Lower lobe of right lung (tissue), 2 donors: Measurements from ENCODE around the gene PLN. TPM values are rescaled to one million over a fixed set of nuclear protein-coding genes. Genes with fewer than 3 reads are reported as not detected.

Source experiments
- ATAC-seq, 2 donors: fragments of 200-7000 bp; cut with Tn5 transposase; one replicate each; pipeline ENCODE4 v1.9.1; 2020 to 2022; ENCODE audit warnings: mild to moderate bottlenecking in 2 of 2, moderate library complexity in 2 of 2
- DNase-seq: peaks from one replicate; pipeline ENCODE4 v3.0.0-alpha.2; 2020
- H3K27ac ChIP-seq: fragments of 200-600 bp; one replicate; pipeline ENCODE4 v1.8.0; 2022
- H3K27me3 ChIP-seq: fragments of 200-600 bp; one replicate; pipeline ENCODE4 v1.8.0; 2022; ENCODE audit warnings: low read depth
- H3K36me3 ChIP-seq: fragments of 200-600 bp; one replicate; pipeline ENCODE4 v1.8.0; 2022; ENCODE audit warnings: mild to moderate bottlenecking
- H3K4me1 ChIP-seq: fragments of 200-600 bp; one replicate; pipeline ENCODE4 v1.8.0; 2022
- H3K4me3 ChIP-seq: fragments of 200-600 bp; one replicate; pipeline ENCODE4 v1.8.0; 2022; ENCODE audit warnings: mild to moderate bottlenecking
- H3K9me3 ChIP-seq: fragments of 200-600 bp; one replicate; pipeline ENCODE4 v1.8.0; 2022
- intact Hi-C: fragments of 100-400 bp; cut with DNase I; formaldehyde crosslinking; loops from one replicate; pipeline ENCODE4 v1.11.0; 2022
- total RNA-seq: library from RNA; stranded (reverse); fragmentation: NEBNext Ultra II Directional; extraction: Animal tissue kit (Norgen Biotek cat#: 25700); gene quantifications from one replicate; pipeline ENCODE4 v1.2.1, GENCODE V29; 2021
- TF ChIP-seq, protein P1 (sequence below): fragments of 200-600 bp; IDR thresholded peaks from one replicate; pipeline ENCODE4 v1.8.0; 2022; ENCODE audit warnings: antibody characterized with exemption, mild to moderate bottlenecking
- donor health status: DM: no; HTN: yes; CAD: no; lungs with severe emphysema.

Gene PLN
- total RNA-seq, 1 donor from 2014 or later, result 7.5 TPM

DNA sequence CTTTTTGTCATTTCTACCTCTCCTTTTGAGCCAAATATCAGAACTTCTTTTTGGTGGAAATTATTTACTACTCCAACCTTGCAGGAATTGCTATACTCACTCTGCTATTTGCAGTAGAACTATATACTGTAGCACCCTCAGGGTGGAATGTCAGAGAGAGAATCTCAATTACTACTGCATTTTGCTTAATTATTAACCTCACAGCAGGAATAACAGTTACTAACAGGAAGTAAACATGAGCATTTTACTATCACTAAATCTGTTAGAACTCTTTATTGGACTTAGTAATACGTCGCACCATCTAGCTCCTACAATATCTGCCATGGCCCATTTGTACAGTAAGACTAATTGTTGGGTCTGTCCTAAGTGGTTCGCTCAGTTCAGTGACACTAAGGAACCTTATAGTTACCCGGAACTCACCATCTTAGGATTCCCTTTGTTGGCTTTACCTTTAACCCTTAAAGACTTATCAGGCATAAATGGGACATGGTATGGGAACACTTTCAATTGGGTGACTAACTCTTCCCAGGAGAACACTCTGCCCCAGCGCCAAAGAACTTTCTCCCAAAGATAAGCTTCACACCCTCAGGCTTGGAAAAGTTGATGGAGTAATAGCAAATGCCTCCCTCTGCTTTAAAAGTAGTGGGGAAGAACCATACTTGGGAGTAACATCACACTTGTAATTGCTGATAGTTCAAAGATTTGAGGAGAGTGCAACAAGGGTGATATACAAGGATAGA, 38.8 kb downstream of the PLN start:
- Histone ChIP-seq H3K27me3 (no peaks in the 10 kb centered on the region), H3K4me1 (peaks cover 17% of the 10 kb centered on the region), H3K27ac (no peak overlapping the region), H3K36me3 (no peaks in the 10 kb centered on the region), H3K4me3 (no peak overlapping the region), H3K9me3 (no peaks in the 10 kb centered on the region)
- ATAC-seq (no peak), DNase-seq (no peak)
- TF ChIP-seq, protein P1, sequence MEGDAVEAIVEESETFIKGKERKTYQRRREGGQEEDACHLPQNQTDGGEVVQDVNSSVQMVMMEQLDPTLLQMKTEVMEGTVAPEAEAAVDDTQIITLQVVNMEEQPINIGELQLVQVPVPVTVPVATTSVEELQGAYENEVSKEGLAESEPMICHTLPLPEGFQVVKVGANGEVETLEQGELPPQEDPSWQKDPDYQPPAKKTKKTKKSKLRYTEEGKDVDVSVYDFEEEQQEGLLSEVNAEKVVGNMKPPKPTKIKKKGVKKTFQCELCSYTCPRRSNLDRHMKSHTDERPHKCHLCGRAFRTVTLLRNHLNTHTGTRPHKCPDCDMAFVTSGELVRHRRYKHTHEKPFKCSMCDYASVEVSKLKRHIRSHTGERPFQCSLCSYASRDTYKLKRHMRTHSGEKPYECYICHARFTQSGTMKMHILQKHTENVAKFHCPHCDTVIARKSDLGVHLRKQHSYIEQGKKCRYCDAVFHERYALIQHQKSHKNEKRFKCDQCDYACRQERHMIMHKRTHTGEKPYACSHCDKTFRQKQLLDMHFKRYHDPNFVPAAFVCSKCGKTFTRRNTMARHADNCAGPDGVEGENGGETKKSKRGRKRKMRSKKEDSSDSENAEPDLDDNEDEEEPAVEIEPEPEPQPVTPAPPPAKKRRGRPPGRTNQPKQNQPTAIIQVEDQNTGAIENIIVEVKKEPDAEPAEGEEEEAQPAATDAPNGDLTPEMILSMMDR, result no peak
- intact Hi-C loops, result no loop called here

GRCh38 chr6:118588626-118589025, 40.5 kb downstream of the PLN start:
- H3K9me3 ChIP-seq, result no peaks in the 10 kb centered on the region
- H3K4me1 ChIP-seq, result peaks cover 15% of the 10 kb centered on the region
- H3K36me3 ChIP-seq, result no peaks in the 10 kb centered on the region
- intact Hi-C loops, result no loop called here
- no peak for DNase-seq
- no peak for ATAC-seq
- TF ChIP-seq, protein P1, result no peak
- no peak overlapping the region for H3K27ac ChIP-seq
- H3K4me3 ChIP-seq, result no peak overlapping the region
- no peaks in the 10 kb centered on the region for H3K27me3 ChIP-seq

GRCh38 chr6:118589186-118589585, 41.1 kb downstream of the PLN start:
- H3K4me3 ChIP-seq, result no peak overlapping the region
- no peaks in the 10 kb centered on the region for H3K9me3 ChIP-seq
- intact Hi-C loops, result no loop called here
- ATAC-seq, result no peak
- no peaks in the 10 kb centered on the region for H3K36me3 ChIP-seq
- H3K27me3 ChIP-seq, result no peaks in the 10 kb centered on the region
- peaks cover 15% of the 10 kb centered on the region for H3K4me1 ChIP-seq
- H3K27ac ChIP-seq, result no peak overlapping the region
- DNase-seq, result no peak
- TF ChIP-seq, protein P1, result no peak

DNA sequence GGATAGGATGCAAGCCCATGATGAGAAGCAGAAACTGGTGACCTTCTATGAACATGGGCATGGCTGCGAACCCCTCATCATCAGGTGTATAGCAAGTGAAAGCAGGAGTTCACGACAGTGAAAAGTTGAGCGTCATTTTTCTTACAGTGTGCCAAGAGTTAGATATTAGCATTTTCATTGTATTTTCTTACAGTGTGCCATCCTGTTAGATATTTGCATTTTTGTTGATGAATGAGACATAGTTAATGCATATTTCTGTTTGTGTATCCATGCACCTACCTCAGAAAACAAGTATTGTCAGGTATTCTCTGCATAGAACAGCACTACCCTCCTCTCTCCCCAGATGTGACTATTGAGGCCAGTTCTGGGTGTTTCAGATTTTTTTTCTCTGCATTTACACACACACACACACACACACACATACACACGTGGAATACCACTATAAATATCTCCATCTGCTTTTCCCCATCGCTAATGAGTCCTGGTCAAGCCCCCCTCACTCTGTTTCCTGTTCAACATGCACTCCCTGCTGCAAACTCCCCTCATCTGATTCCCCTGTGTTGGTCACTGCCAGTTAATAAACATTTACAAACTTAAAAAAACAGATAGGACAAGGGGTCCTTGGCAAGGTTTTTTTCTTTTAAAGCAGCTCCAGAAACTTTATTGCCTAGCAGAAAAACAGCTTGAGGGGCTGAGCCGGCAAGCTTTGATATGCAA, 41.7 kb downstream of the PLN start:
- DNase-seq (no peak), ATAC-seq (no peak)
- TF ChIP-seq, protein P1, result no peak
- no peaks in the 10 kb centered on the region for H3K9me3 ChIP-seq
- H3K4me1 ChIP-seq, result peaks cover 15% of the 10 kb centered on the region
- H3K36me3 ChIP-seq, result no peaks in the 10 kb centered on the region
- no peak overlapping the region for H3K27ac ChIP-seq
- no peaks in the 10 kb centered on the region for H3K27me3 ChIP-seq
- intact Hi-C loops, result no loop called here
- no peak overlapping the region for H3K4me3 ChIP-seq

- Histone ChIP-seq H3K4me1 (peaks cover 15% of the 10 kb centered on the region), H3K36me3 (no peaks in the 10 kb centered on the region), H3K4me3 (no peak overlapping the region), H3K27me3 (no peaks in the 10 kb centered on the region), H3K9me3 (no peaks in the 10 kb centered on the region), H3K27ac (no peak overlapping the region)
- TF ChIP-seq, protein P1, result no peak
- intact Hi-C loops, result no loop called here
- no peak for ATAC-seq
- no peak for DNase-seq
Observed at GRCh38 chr6:118591897-118592296, 43.8 kb downstream of the PLN start.
